Hepatocyte (in vitro differentiated cells): Measurements from ENCODE around the gene TEC.

Experiments
- EZH2phosphoT487 ChIP-seq: fragments of 200-600 bp; sonication (generic); IDR thresholded peaks from one replicate; pipeline ENCODE4 v1.6.1; 2018; ENCODE audit warnings: antibody characterized with exemption, mild to moderate bottlenecking, low read depth, moderate library complexity; ENCODE audit not compliant: unreplicated experiment, severe bottlenecking
- TF ChIP-seq, protein P1 (sequence below): fragments of 200-600 bp; sonication (generic); IDR thresholded peaks from 2 replicates; pipeline ENCODE4 v1.5.1; 2016; ENCODE audit warnings: antibody characterized with exemption, mild to moderate bottlenecking; ENCODE audit not compliant: poor library complexity

DNA sequence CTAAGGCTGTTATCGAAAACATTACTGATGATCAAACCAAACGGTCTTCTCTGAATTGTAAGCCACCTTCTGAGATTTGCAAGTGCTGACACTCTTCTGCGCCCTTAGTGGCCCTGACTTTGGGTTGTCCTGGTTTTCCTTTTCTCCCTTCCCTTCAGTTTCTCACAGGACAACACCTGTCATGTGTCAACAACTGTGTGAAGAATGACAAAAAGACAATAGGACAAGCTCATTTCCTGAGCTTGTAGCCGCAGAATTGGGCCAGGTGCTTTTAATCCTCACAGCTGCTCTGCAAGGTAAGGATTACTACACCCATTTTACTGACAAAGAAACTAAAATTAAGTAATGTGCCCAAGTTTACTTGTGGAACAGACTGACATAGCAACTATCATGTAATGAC is 90.7 kb downstream of the TEC start:
- TF ChIP-seq, protein P1, sequence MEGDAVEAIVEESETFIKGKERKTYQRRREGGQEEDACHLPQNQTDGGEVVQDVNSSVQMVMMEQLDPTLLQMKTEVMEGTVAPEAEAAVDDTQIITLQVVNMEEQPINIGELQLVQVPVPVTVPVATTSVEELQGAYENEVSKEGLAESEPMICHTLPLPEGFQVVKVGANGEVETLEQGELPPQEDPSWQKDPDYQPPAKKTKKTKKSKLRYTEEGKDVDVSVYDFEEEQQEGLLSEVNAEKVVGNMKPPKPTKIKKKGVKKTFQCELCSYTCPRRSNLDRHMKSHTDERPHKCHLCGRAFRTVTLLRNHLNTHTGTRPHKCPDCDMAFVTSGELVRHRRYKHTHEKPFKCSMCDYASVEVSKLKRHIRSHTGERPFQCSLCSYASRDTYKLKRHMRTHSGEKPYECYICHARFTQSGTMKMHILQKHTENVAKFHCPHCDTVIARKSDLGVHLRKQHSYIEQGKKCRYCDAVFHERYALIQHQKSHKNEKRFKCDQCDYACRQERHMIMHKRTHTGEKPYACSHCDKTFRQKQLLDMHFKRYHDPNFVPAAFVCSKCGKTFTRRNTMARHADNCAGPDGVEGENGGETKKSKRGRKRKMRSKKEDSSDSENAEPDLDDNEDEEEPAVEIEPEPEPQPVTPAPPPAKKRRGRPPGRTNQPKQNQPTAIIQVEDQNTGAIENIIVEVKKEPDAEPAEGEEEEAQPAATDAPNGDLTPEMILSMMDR, result no peak
- TF ChIP-seq EZH2phosphoT487, result no peak
